Adrenal gland (tissue), 12 donors: Measurements from ENCODE around the gene NLRP3. TPM values are rescaled to one million over a fixed set of nuclear protein-coding genes. Genes with fewer than 3 reads are reported as not detected.

Experiments used
- DNase-seq, 7 donors: peaks; one replicate each; pipeline ENCODE4 v3.0.0-alpha.2; 2019 to 2020
- H3K27ac ChIP-seq, 5 donors: fragments of 200-600 bp; sonication (generic) in 4 of 5; 1 replicate in 3 of 5; 2 replicates in 2 of 5; pipeline versions ENCODE4 v1.5.1 to v1.8.0; 2016 to 2020; ENCODE audit warnings: mild to moderate bottlenecking in 1 of 5
- H3K27me3 ChIP-seq: fragments of 200-600 bp; 2 replicates; pipeline ENCODE4 v1.8.0; 2021
- H3K36me3 ChIP-seq, 2 donors: fragments of 200-600 bp; replicated peaks in 1 of 2; 1 replicate in 1 of 2; 2 replicates in 1 of 2; pipeline versions ENCODE4 v1.5.1 to v1.8.0; 2018 to 2022
- H3K4me1 ChIP-seq, 2 donors: fragments of 200-600 bp; replicated peaks in 1 of 2; 1 replicate in 1 of 2; 2 replicates in 1 of 2; pipeline versions ENCODE4 v1.5.1 to v1.8.0; 2018 to 2021
- H3K4me3 ChIP-seq, 4 donors: fragments of 200-600 bp; sonication (generic) in 3 of 4; one replicate each; pipeline ENCODE4 v1.5.1; 2016 to 2018
- H3K9me3 ChIP-seq, 3 donors: fragments of 200-600 bp; sonication (generic) in 1 of 3; replicated peaks in 1 of 3; 1 replicate in 2 of 3; 2 replicates in 1 of 3; pipeline versions ENCODE4 v1.5.1 to v1.8.0; 2016 to 2021
- CTCF ChIP-seq, 6 experiments: fragments of 450-650 bp in 4 of 6; fragments of 200-600 bp in 2 of 6; sonication (generic) in 1 of 6; IDR thresholded peaks; 1 replicate in 5 of 6; 2 replicates in 1 of 6; pipeline versions ENCODE4 v1.5.1 to v1.8.0; 2016 to 2021; ENCODE audit warnings: antibody characterized with exemption in 6 of 6, mild to moderate bottlenecking in 2 of 6, moderate library complexity in 1 of 6
- POLR2A ChIP-seq, 2 donors: fragments of 450-650 bp; IDR thresholded peaks; one replicate each; pipeline ENCODE4 v1.6.1; 2017; ENCODE audit warnings: antibody characterized with exemption in 2 of 2, mild to moderate bottlenecking in 2 of 2, moderate library complexity in 1 of 2
- WGBS, 4 donors: extraction: QIAGEN DNeasy Blood & Tissue Kit in 2 of 4; methylation state at CpG; one replicate each; pipeline versions ENCODE4 v1.1.5 to v1.1.7; 2013 to 2017; 5-methylcytosine and 5-hydroxymethylcytosine counted together
- intact Hi-C, 2 donors: fragments of 100-400 bp; cut with DNase I; formaldehyde crosslinking; loops; one replicate each; pipeline versions ENCODE4 v1.14.1 to v1.15.0; 2022 to 2023
- polyA plus RNA-seq, 3 donors: library from polyadenylated mRNA; stranded (reverse); fragments of 200-250 nt in 2 of 3; fragments of 350-450 nt in 1 of 3; fragmentation: Illumina TruSeq in 1 of 3; extraction: RNeasy Lipid Tissue Mini Kit (QIAGEN cat#74804) in 1 of 3; gene quantifications; one replicate each; pipeline ENCODE4 v1.2.3, GENCODE V29; 2013 to 2014
- total RNA-seq, 9 donors: library from RNA; depleted of rRNA in 4 of 9; stranded (reverse); fragments of >200 nt in 4 of 9; fragments of 120-200 nt in 1 of 9; fragmentation: NEBNext Ultra II Directional in 1 of 9; extraction: Animal tissue kit (Norgen Biotek cat#: 25700) in 1 of 9; gene quantifications; one replicate each; pipeline versions ENCODE4 v1.1.0 to v1.2.4, GENCODE V29; 2013 to 2023
- donor health status: healthy with polysubstance abuse.
- donor health status: Bipolar disorder and iron deficiency.
- donor health status: DM: yes; HTN: yes; CAD: no.
- donor health status: DM: no; HTN: no; CAD: no.
- donor health status: DM: no; HTN: no; CAD: no.
- donor health status: DM: yes; HTN: yes; CAD: no.

Gene NLRP3
- total and polyA plus RNA-seq, 12 donors: 0.64 to 3.4 (median 1.7) TPM

- Histone ChIP-seq H3K27ac (no peak overlapping the region), H3K4me3 (no peak overlapping the region), H3K9me3 (no peaks in the 10 kb centered on the region), H3K4me1 (peaks cover 0 to 4% of the 10 kb centered on the region in 2 donors), H3K27me3 (no peaks in the 10 kb centered on the region), H3K36me3 (no peaks in the 10 kb centered on the region)
- intact Hi-C loops: loop anchor here in 1 of 2 donors (10.0 kb wide), 1 partner anchor 99 kb away; no protein-coding TSS in a partner anchor
- 74 to 94% (median 82%) methylated on average over 1 of the region's 1 CpG for WGBS, 4 donors
- DNase-seq: no peak
- TF ChIP-seq POLR2A (IDR thresholded peaks at IDR 0.05): no peak
- no peak for TF ChIP-seq CTCF (IDR thresholded peaks at IDR 0.05)
Measured at GRCh38 chr1:247386217-247386616, 29.8 kb upstream of the NLRP3 start.

GRCh38 chr1:247386687-247387086 is 29.3 kb upstream of the NLRP3 start:
- Histone ChIP-seq H3K36me3 (no peaks in the 10 kb centered on the region), H3K27me3 (no peaks in the 10 kb centered on the region), H3K4me1 (peaks cover 0 to 4% of the 10 kb centered on the region in 2 donors), H3K4me3 (no peak overlapping the region), H3K27ac (no peak overlapping the region), H3K9me3 (no peaks in the 10 kb centered on the region)
- intact Hi-C loops: loop anchor here in 1 of 2 donors (10.0 kb wide), 1 partner anchor 98 kb away; no protein-coding TSS in a partner anchor
- 85 to 94% (median 85%) methylated on average over 3 of the region's 3 CpGs for WGBS, 4 donors
- TF ChIP-seq POLR2A (IDR thresholded peaks at IDR 0.05) (no peak), CTCF (IDR thresholded peaks at IDR 0.05) (no peak)
- no peak for DNase-seq

GRCh38 chr1:247387096-247387495 is 28.9 kb upstream of the NLRP3 start:
- H3K4me1 ChIP-seq: peaks cover 0 to 4% of the 10 kb centered on the region in 2 donors
- WGBS, 4 donors: 72 to 75% (median 73%) methylated on average over 4 of the region's 4 CpGs
- intact Hi-C loops: loop anchor here in 1 of 2 donors (10.0 kb wide), 1 partner anchor 98 kb away; no protein-coding TSS in a partner anchor
- H3K36me3 ChIP-seq: no peaks in the 10 kb centered on the region
- no peak for TF ChIP-seq POLR2A (IDR thresholded peaks at IDR 0.05)
- TF ChIP-seq CTCF (IDR thresholded peaks at IDR 0.05): no peak
- DNase-seq: no peak
- no peaks in the 10 kb centered on the region for H3K9me3 ChIP-seq
- H3K27ac ChIP-seq: no peak overlapping the region
- H3K4me3 ChIP-seq: no peak overlapping the region
- no peaks in the 10 kb centered on the region for H3K27me3 ChIP-seq

- Histone ChIP-seq H3K27me3 (no peaks in the 10 kb centered on the region), H3K36me3 (no peaks in the 10 kb centered on the region), H3K9me3 (no peaks in the 10 kb centered on the region), H3K27ac (no peak overlapping the region), H3K4me1 (peaks cover 0 to 4% of the 10 kb centered on the region in 2 donors), H3K4me3 (no peak overlapping the region)
- intact Hi-C loops: loop anchor here in 1 of 2 donors (10.0 kb wide), 1 partner anchor 97 kb away; no protein-coding TSS in a partner anchor
- no peak for DNase-seq
- 58 to 67% (median 65%) methylated on average over 5 of the region's 5 CpGs for WGBS, 4 donors
- TF ChIP-seq CTCF (IDR thresholded peaks at IDR 0.05) (no peak), POLR2A (IDR thresholded peaks at IDR 0.05) (no peak)
Measured at GRCh38 chr1:247387565-247387964, 28.4 kb upstream of the NLRP3 start.
